NB4 (cell line): ENCODE results near the gene ARX.

Source experiments
- CTCF ChIP-seq: IDR thresholded peaks from one replicate; pipeline ENCODE4 v1.5.1; 2012; ENCODE audit warnings: low read depth, low read length
- MYC ChIP-seq: IDR thresholded peaks from 2 replicates; pipeline ENCODE4 v1.6.1; 2011; ENCODE audit warnings: low read depth, low read length
- POLR2A ChIP-seq: IDR thresholded peaks from 2 replicates; pipeline ENCODE4 v1.6.1; 2011; ENCODE audit warnings: mild to moderate bottlenecking; ENCODE audit not compliant: insufficient read length; ENCODE audit errors: extremely low read depth

- TF ChIP-seq CTCF (no peak), POLR2A (no peak), MYC (no peak)
Measured at GRCh38 chrX:25001808-25002660, 13.7 kb downstream of the ARX start.
